HepG2 (cell line): ENCODE results near the gene CPLANE2. TPM values are rescaled to one million over a fixed set of nuclear protein-coding genes. Genes with fewer than 3 reads are reported as not detected.

Experiments
- ATAC-seq: fragments of 200-7000 bp; cut with Tn5 transposase; 3 replicates; pipeline ENCODE4 v1.9.1; 2020; ENCODE audit warnings: mild to moderate bottlenecking, moderate library complexity
- BruUV-seq: library from RNA; stranded (reverse); fragments of 400-500 nt; replicated peaks from 2 replicates; lab custom pipeline; 2021; lab: Mats Ljungman, UMichigan
- CTCF ChIA-PET: fragments of 300-600 bp; formaldehyde crosslinking; extraction: SDS; loops from one replicate; lab custom pipeline; 2021; ENCODE audit warnings: low total read pairs, inconsistent platforms, low intra/inter-chr PET ratio; lab: Yijun Ruan, JAX
- POLR2A ChIA-PET: fragments of 350-600 bp; sonication (Branson Sonifier 250); formaldehyde crosslinking; loops from one replicate; lab custom pipeline; 2020; ENCODE audit warnings: antibody characterized with exemption, inconsistent platforms; lab: Yijun Ruan, JAX
- DNase-seq: peaks from one replicate; pipeline ENCODE4 v3.0.0-alpha.2; 2015; ENCODE audit warnings: low spot score
- FAIRE-seq: peaks from 3 replicates; lab custom pipeline; 2011; peaks lifted over from hg19 to GRCh38; lab: Jason Lieb, UNC
- H2AFZ ChIP-seq: one replicate; pipeline ENCODE4 v1.6.1; 2011; ENCODE audit warnings: low read length, inconsistent platforms
- H3K27ac ChIP-seq: fragments of 300-600 bp; 3 replicates; pipeline ENCODE4 v1.8.0; 2011; ENCODE audit warnings: mixed run types, mild to moderate bottlenecking, mixed read lengths, low read length, inconsistent platforms; ENCODE audit not compliant: insufficient read depth; ENCODE audit errors: extremely low read length
- H3K27me3 ChIP-seq, 2 experiments: fragments of 200-600 bp in 1 of 2; 2 replicates in 1 of 2; 3 replicates in 1 of 2; pipeline versions ENCODE4 v1.6.0 to v1.8.0; 2011; ENCODE audit warnings: low read length in 2 of 2, mild to moderate bottlenecking in 2 of 2, moderate library complexity in 2 of 2, inconsistent platforms in 1 of 2; ENCODE audit not compliant: insufficient read depth in 2 of 2, control insufficient read depth in 1 of 2
- H3K36me3 ChIP-seq, 2 experiments: fragments of 200-600 bp in 1 of 2; replicated peaks in 1 of 2; 2 replicates in 1 of 2; 3 replicates in 1 of 2; pipeline versions ENCODE4 v1.5.1 to v1.8.0; 2011; ENCODE audit warnings: low read length in 2 of 2, inconsistent platforms in 1 of 2; ENCODE audit not compliant: insufficient read depth in 2 of 2, control insufficient read depth in 1 of 2
- H3K4me1 ChIP-seq: 2 replicates; pipeline ENCODE4 v1.5.1; 2012; ENCODE audit warnings: low read length, inconsistent platforms; ENCODE audit not compliant: insufficient read depth
- H3K4me2 ChIP-seq: 2 replicates; pipeline ENCODE4 v1.6.0; 2011; ENCODE audit warnings: low read depth, low read length, inconsistent platforms
- H3K4me3 ChIP-seq, 3 experiments: fragments of 200-600 bp in 1 of 3; sonication (generic), shearing (Covaris generic) in 1 of 3; replicated peaks in 1 of 3; 2 replicates each; pipeline ENCODE4 v1.5.1; 2011 to 2016; ENCODE audit warnings: low read length in 3 of 3, inconsistent platforms in 2 of 3, low read depth in 2 of 3, mild to moderate bottlenecking in 2 of 3, control low read depth in 1 of 3, mixed read lengths in 1 of 3; ENCODE audit not compliant: insufficient read depth in 1 of 3
- H3K79me2 ChIP-seq: one replicate; pipeline ENCODE4 v1.6.1; 2011; ENCODE audit warnings: low read length, inconsistent platforms; ENCODE audit not compliant: insufficient read depth
- H3K9ac ChIP-seq: 2 replicates; pipeline ENCODE4 v1.6.0; 2011; ENCODE audit warnings: mild to moderate bottlenecking, low read depth, low read length, inconsistent platforms; ENCODE audit not compliant: insufficient read depth
- H3K9me3 ChIP-seq: 2 replicates; pipeline ENCODE4 v1.5.1; 2012; ENCODE audit warnings: mild to moderate bottlenecking, low read length
- H4K20me1 ChIP-seq: 2 replicates; pipeline ENCODE4 v1.6.0; 2011; ENCODE audit warnings: inconsistent platforms, mild to moderate bottlenecking, low read length, moderate library complexity; ENCODE audit not compliant: insufficient read depth
- HNRNPL ChIP-seq: fragments of 200-400 bp; formaldehyde crosslinking; IDR thresholded peaks from 2 replicates; pipeline ENCODE4 v1.6.1; 2017; ENCODE audit warnings: mild to moderate bottlenecking, low read depth, low read length
- NFKB2 ChIP-seq: sonication (generic); formaldehyde crosslinking; IDR thresholded peaks from 2 replicates; pipeline ENCODE4 v1.4.0; 2020; ENCODE audit warnings: missing genetic modification reagents, borderline replicate concordance
- NONO ChIP-seq, 2 experiments: fragments of 450-650 bp in 1 of 2; sonication (generic) in 1 of 2; formaldehyde crosslinking in 1 of 2; IDR thresholded peaks in 1 of 2; conservative IDR thresholded peaks in 1 of 2; 2 replicates each; pipeline versions ENCODE4 v1.6.1 to v1.8.0; 2017 to 2022; ENCODE audit warnings: mild to moderate bottlenecking in 1 of 2, missing genetic modification reagents in 1 of 2, moderate library complexity in 1 of 2
- PCBP1 ChIP-seq: fragments of 200-400 bp; formaldehyde crosslinking; IDR thresholded peaks from 2 replicates; pipeline ENCODE4 v1.6.1; 2017; ENCODE audit warnings: mild to moderate bottlenecking, low read depth, low read length, borderline replicate concordance
- WGBS: methylation state at CpG from one replicate; pipeline ENCODE4 v1.1.6; 2017; ENCODE audit warnings: low lambda C conversion rate; 5-methylcytosine and 5-hydroxymethylcytosine counted together
- in situ Hi-C: cut with HindIII; loops from 2 replicates; pipeline ENCODE4 v1.10.0; 2017; ENCODE audit warnings: low pct_unique_long_range_greater_than_20kb; ENCODE audit not compliant: extremely low pct_ligation_motif_present
- intact Hi-C: fragments of 100-400 bp; cut with micrococcal nuclease; formaldehyde crosslinking; loops from one replicate; pipeline ENCODE4 v1.10.0; 2022; ENCODE audit not compliant: unreplicated experiment
- polyA plus RNA-seq, 8 experiments: library from polyadenylated mRNA; depleted of rRNA in 3 of 8; stranded (reverse) in 7 of 8; unstranded in 1 of 8; fragments of >200 nt; fragmentation: Illumina TruSeq in 4 of 8; extraction: Trizol in 4 of 8; gene quantifications; 2 replicates each; pipeline versions ENCODE4 v1.2.1 to v1.2.3, GENCODE V29; 2011 to 2016; ENCODE audit warnings: low read depth in 4 of 8, missing spikeins in 1 of 8, mixed read lengths in 1 of 8; ENCODE audit not compliant: insufficient read depth in 1 of 8
- total RNA-seq, 5 experiments: library from RNA; depleted of rRNA; stranded (reverse); fragments of >200 nt; fragmentation: Illumina TruSeq; extraction: Trizol; gene quantifications; 2 replicates each; pipeline ENCODE4 v1.2.3, GENCODE V29; 2016; ENCODE audit warnings: low read depth in 1 of 5
- TF ChIP-seq, protein P1 (sequence below): sonication (generic); formaldehyde crosslinking; IDR thresholded peaks from 2 replicates; pipeline ENCODE4 v1.5.1; 2020; ENCODE audit warnings: mild to moderate bottlenecking, missing genetic modification reagents, moderate library complexity

CPLANE2 gene
- total and polyA plus RNA-seq, 2 of the 13 experiments (the other 11 are each of a cell fraction or from before 2014, with no cell fraction given), result 0.29 to 1.6 TPM

DNA sequence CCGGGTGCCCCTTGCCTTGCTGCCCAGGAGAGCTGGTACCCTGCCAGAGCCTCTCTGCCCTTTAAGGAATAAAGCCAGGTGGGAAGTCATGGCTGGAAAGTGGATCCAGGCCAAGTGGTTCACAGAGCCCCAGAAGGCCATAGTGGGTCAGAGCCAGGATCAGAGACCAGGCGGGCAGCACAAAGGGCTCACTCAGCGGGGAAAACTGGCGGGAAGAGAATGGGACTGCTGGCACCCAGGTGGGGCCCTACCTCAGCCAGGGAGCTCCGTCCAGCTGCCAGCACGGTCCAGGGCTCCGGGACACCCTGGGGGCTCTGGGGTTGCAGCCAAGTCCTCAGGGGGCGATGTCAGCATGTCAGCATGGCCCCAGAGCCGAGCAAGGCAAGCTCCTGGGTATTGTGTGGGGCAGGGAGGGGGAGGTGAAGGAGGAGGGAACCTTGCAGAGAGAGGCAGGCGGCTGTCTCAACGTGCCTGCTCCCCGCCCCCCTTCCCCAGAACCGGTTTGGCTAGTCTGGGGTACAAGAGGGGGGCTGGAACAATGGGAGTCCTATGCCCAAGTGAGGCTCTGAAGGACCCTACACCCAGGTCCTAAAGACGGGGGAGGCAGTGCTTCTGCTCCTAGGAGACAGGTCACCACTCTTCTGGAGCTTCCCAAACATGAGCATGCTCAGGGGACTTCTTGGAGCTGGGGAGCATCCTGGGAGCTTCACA is 24.6 kb downstream of the CPLANE2 start, which contains the start of gene ARHGEF19:
Gene ARHGEF19, minus strand, starts transcription at position 402 of the 711 bp plus-strand sequence. CDS start 3,598 bp downstream, outside the sequence.
- in situ Hi-C loops, result no loop called here
- 2% methylated on average over 6 of the region's 14 CpGs for WGBS
- CTCF ChIA-PET, result no interaction called here
- peaks cover 9 to 44% of the 10 kb centered on the region in 2 experiments; a peak in 3 of 5 replicates for H3K27me3 ChIP-seq
- H3K4me3 ChIP-seq, result peak within 1 kb of the TSS in 1 of 3 experiments; percentile 33; a peak in 1 of 6 replicates
- peak; percentile 78; the same call in 1 of the 2 replicates for TF ChIP-seq HNRNPL
- 0 out of 2 replicates have a peak, but pooled peaks have one; percentile 42 for TF ChIP-seq PCBP1
- no peak for TF ChIP-seq NFKB2 (CRISPR knock-in tag)
- TF ChIP-seq NONO (IDR thresholded peaks at IDR 0.05), result no peak
- TF ChIP-seq NONO (CRISPR knock-in tag; conservative IDR thresholded peaks at IDR 0.05), result no peak
- TF ChIP-seq, protein P1, sequence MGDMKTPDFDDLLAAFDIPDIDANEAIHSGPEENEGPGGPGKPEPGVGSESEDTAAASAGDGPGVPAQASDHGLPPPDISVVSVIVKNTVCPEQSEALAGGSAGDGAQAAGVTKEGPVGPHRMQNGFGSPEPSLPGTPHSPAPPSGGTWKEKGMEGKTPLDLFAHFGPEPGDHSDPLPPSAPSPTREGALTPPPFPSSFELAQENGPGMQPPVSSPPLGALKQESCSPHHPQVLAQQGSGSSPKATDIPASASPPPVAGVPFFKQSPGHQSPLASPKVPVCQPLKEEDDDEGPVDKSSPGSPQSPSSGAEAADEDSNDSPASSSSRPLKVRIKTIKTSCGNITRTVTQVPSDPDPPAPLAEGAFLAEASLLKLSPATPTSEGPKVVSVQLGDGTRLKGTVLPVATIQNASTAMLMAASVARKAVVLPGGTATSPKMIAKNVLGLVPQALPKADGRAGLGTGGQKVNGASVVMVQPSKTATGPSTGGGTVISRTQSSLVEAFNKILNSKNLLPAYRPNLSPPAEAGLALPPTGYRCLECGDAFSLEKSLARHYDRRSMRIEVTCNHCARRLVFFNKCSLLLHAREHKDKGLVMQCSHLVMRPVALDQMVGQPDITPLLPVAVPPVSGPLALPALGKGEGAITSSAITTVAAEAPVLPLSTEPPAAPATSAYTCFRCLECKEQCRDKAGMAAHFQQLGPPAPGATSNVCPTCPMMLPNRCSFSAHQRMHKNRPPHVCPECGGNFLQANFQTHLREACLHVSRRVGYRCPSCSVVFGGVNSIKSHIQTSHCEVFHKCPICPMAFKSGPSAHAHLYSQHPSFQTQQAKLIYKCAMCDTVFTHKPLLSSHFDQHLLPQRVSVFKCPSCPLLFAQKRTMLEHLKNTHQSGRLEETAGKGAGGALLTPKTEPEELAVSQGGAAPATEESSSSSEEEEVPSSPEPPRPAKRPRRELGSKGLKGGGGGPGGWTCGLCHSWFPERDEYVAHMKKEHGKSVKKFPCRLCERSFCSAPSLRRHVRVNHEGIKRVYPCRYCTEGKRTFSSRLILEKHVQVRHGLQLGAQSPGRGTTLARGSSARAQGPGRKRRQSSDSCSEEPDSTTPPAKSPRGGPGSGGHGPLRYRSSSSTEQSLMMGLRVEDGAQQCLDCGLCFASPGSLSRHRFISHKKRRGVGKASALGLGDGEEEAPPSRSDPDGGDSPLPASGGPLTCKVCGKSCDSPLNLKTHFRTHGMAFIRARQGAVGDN (CRISPR knock-in tag), result peak; percentile 29; the same call in 1 of the 2 replicates
- ATAC-seq (peak; percentile 5; the same call in 1 of the 3 replicates), FAIRE-seq (no peak), DNase-seq (no peak)
- H4K20me1 ChIP-seq, result no peaks in the 10 kb centered on the region
- H3K4me2 ChIP-seq, result peak within 1 kb of the TSS; percentile 40
- H3K4me1 ChIP-seq, result peaks cover 50% of the 10 kb centered on the region
- no peak within 1 kb of the TSS for H3K27ac ChIP-seq
- POLR2A ChIA-PET, result no interaction called here
- no peak within 1 kb of the TSS for H2AFZ ChIP-seq
- intact Hi-C loops, result no loop called here
- BruUV-seq, result no TSS peak
- H3K9ac ChIP-seq, result no peak within 1 kb of the TSS
- no peaks in the 10 kb centered on the region for H3K79me2 ChIP-seq
- no peaks in the 10 kb centered on the region for H3K36me3 ChIP-seq
- H3K9me3 ChIP-seq, result no peaks in the 10 kb centered on the region
